ENCODE results near the gene ROCK2.
A peak's percentile ranks its signal among the peaks of the same experiment; 100 is the strongest.

Gene ROCK2

GRCh38 chr2:11156396-11157075, 187.9 kb downstream of the ROCK2 start:
- H3K27ac ChIP-seq: no peak overlapping the region
- ChIA-PET CTCF (interaction anchor here (1.2 kb wide), 1 partner anchor 24 kb away, joined by 6 read pairs; a partner anchor contains a TSS), POLR2A (ENCODE audit: low non-redundant PET) (no interaction called here)
- no peak for TF ChIP-seq CTCF (conservative IDR thresholded peaks at IDR 0.05; ENCODE audit: low read depth)
- DNase-seq (ENCODE audit: low spot score): no peak

- no peak for DNase-seq (ENCODE audit: low spot score)
- ChIA-PET POLR2A (ENCODE audit: low non-redundant PET) (interaction anchor here (0.5 kb wide), 1 partner anchor 15 kb away, joined by 4 read pairs; no protein-coding TSS in a partner anchor), CTCF (interaction anchor here (0.6 to 0.9 kb wide), 2 partner anchors 23 to 660 kb away, joined by 4 to 6 read pairs; a partner anchor contains a TSS)
- no peak for TF ChIP-seq CTCF (conservative IDR thresholded peaks at IDR 0.05; ENCODE audit: low read depth)
- H3K27ac ChIP-seq: peak within 1 kb of the TSS; percentile 91
Measured at GRCh38 chr2:11155381-11156035, 188.9 kb downstream of the ROCK2 start, which contains the start of gene SLC66A3. Gene SLC66A3 (plus strand): TSS chr2:11155467. CDS start chr2:11155547, 80 bp downstream.

DNA sequence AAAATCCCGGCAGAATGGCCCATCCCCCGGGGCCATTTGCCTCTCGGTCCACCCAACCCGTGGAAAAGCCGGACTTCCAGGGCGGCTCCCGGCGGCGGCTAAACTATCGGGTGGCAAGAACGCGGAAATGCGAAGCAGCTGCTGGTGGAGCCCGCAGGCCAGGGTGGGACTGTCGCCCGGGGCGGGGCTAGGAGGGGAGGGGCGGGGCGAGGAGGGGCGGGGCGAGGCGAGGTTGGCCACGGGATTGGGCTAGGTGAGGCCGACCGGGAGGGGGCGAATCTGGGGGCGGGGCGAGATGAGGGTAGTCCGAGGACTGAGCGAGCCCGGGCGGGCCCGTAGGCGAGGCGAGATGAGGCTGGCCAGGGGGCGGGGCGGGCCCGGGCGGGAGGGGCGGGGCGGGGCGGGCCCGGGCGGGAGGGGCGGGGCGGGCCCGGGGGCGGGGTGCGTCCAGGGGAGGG, 189.5 kb downstream of the ROCK2 start:
- H3K27ac ChIP-seq: peak overlapping the region; percentile 91
- DNase-seq (ENCODE audit: low spot score): peak; percentile 100
- no peak for TF ChIP-seq CTCF (conservative IDR thresholded peaks at IDR 0.05; ENCODE audit: low read depth)
- CTCF ChIA-PET: interaction anchor here (0.6 kb wide), 1 partner anchor 659 kb away, joined by 4 read pairs; no protein-coding TSS in a partner anchor
- POLR2A ChIA-PET (ENCODE audit: low non-redundant PET): interaction anchor here (0.6 kb wide), 1 partner anchor 525 kb away, joined by 3 read pairs; no protein-coding TSS in a partner anchor

- ChIA-PET POLR2A (ENCODE audit: low non-redundant PET) (interaction anchor here (0.6 kb wide), 1 partner anchor 524 kb away, joined by 3 read pairs; no protein-coding TSS in a partner anchor), CTCF (interaction anchor here (0.5 kb wide), 1 partner anchor 80 kb away, joined by 3 read pairs; no protein-coding TSS in a partner anchor)
- TF ChIP-seq CTCF (conservative IDR thresholded peaks at IDR 0.05; ENCODE audit: low read depth): no peak
- DNase-seq (ENCODE audit: low spot score): no peak
- peak overlapping the region; percentile 91 for H3K27ac ChIP-seq
Measured at GRCh38 chr2:11154016-11154922, 190.2 kb downstream of the ROCK2 start.

DNA sequence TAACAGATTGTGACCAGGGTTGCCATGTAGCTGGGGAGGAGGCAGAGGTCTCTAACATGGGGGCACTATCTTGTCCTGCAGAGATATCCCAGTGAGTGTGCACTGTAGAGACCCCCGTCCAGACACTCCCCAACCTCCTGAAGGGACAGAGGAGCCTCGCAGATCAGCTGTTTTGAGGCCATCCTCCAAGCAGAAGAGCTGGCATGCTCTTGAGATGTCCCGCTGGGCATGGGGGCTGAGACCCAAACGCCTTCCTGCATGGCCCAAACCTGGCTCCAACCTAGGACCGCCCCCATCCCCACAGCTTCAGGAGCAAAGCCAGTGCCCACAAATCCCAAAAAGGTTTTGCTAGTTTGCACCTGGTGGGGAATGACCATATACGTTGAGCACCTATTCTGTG, 191.8 kb downstream of the ROCK2 start:
- no peak overlapping the region for H3K27ac ChIP-seq
- TF ChIP-seq CTCF (conservative IDR thresholded peaks at IDR 0.05; ENCODE audit: low read depth): no peak
- no peak for DNase-seq (ENCODE audit: low spot score)
- POLR2A ChIA-PET (ENCODE audit: low non-redundant PET): no interaction called here
- CTCF ChIA-PET: interaction anchor here (0.9 kb wide), 1 partner anchor 320 kb away, joined by 3 read pairs; no protein-coding TSS in a partner anchor
